Hematopoietic multipotent progenitor cell treated with erythropoietin and hydrocortisone succinate and interleukin-3 and kit ligand, for 8 days (in vitro differentiated cells): ENCODE measurements around the gene SCRN3.
"Not testable (repeated sequence)": the region's sequence is repeated elsewhere in the genome, so short reads cannot be mapped to it uniquely, and the experiment has no call there.

Experiments
- DNase-seq: peaks from one replicate; pipeline ENCODE4 v3.0.0-alpha.2; 2015

The SCRN3 gene

GRCh38 chr2:174395284-174395968, at the start of gene SCRN3:
SCRN3 (plus strand) TSS chr2:174395730; CDS start chr2:174398284, 2,554 bp downstream.
- DNase-seq: peak; percentile 86

GRCh38 chr2:174350018-174350417, 45.5 kb upstream of the SCRN3 start:
- peak; percentile 29 for DNase-seq

- DNase-seq: no peak
These were observed 44.8 kb upstream of the SCRN3 start for GRCh38 chr2:174350593-174351181.

GRCh38 chr2:174353004-174353403, 42.5 kb upstream of the SCRN3 start:
- DNase-seq: no peak

GRCh38 chr2:174356347-174356746, 39.2 kb upstream of the SCRN3 start:
- no peak for DNase-seq

GRCh38 chr2:174359663-174360062, 35.9 kb upstream of the SCRN3 start:
- DNase-seq: not testable (repeated sequence)

GRCh38 chr2:174362949-174363348, 32.6 kb upstream of the SCRN3 start:
- no peak for DNase-seq

- DNase-seq: not testable (repeated sequence)
These were observed 31.9 kb upstream of the SCRN3 start for GRCh38 chr2:174363492-174364225.

GRCh38 chr2:174364628-174365027, 30.9 kb upstream of the SCRN3 start:
- DNase-seq: no peak

- DNase-seq: no peak
These were observed 30.0 kb upstream of the SCRN3 start for GRCh38 chr2:174365571-174365970.

- no peak for DNase-seq
These were observed 26.8 kb upstream of the SCRN3 start for GRCh38 chr2:174368691-174369090.

- peak; percentile 30 for DNase-seq
These were observed 18.6 kb upstream of the SCRN3 start for GRCh38 chr2:174376967-174377366.

GRCh38 chr2:174383796-174384195, 11.7 kb upstream of the SCRN3 start:
- DNase-seq: no peak

GRCh38 chr2:174385201-174385600, 10.3 kb upstream of the SCRN3 start:
- DNase-seq: no peak

GRCh38 chr2:174388706-174389105, 6.8 kb upstream of the SCRN3 start:
- DNase-seq: not testable (repeated sequence)

- DNase-seq: no peak
These were observed 6.0 kb upstream of the SCRN3 start for GRCh38 chr2:174389542-174389941.

GRCh38 chr2:174390303-174390702, 5.2 kb upstream of the SCRN3 start:
- not testable (repeated sequence) for DNase-seq

- no peak for DNase-seq
These were observed 2.8 kb upstream of the SCRN3 start for GRCh38 chr2:174392706-174393105.

- peak; percentile 36 for DNase-seq
These were observed 570 bp downstream of the SCRN3 start for GRCh38 chr2:174395969-174396630.

- DNase-seq: no peak
These were observed 2.2 kb downstream of the SCRN3 start for GRCh38 chr2:174397773-174398172.

GRCh38 chr2:174399171-174399570, 3.6 kb downstream of the SCRN3 start:
- DNase-seq: no peak

GRCh38 chr2:174400853-174401252, 5.3 kb downstream of the SCRN3 start:
- no peak for DNase-seq

- DNase-seq: no peak
These were observed 8.1 kb downstream of the SCRN3 start for GRCh38 chr2:174403628-174404027.
